OCI-LY1 (cell line): ENCODE measurements around the gene FARS2.

Experiments used
- H2AFZ ChIP-seq: fragments of 200-600 bp; sonication (generic), shearing (Covaris generic); 2 replicates; pipeline ENCODE4 v1.6.0; 2014; ENCODE audit warnings: antibody characterized with exemption, mild to moderate bottlenecking, low read length
- H3F3A ChIP-seq: fragments of 200-600 bp; sonication (generic), shearing (Covaris generic); 2 replicates; pipeline ENCODE4 v1.6.0; 2014; ENCODE audit warnings: mild to moderate bottlenecking, antibody characterized with exemption, low read length, moderate library complexity; ENCODE audit not compliant: insufficient read depth
- H3K27ac ChIP-seq: fragments of 200-600 bp; sonication (generic); 2 replicates; pipeline ENCODE4 v1.5.1; 2014; ENCODE audit warnings: low read length, mixed run types, mild to moderate bottlenecking, low read depth; ENCODE audit not compliant: poor library complexity, severe bottlenecking
- H3K27me3 ChIP-seq: fragments of 200-600 bp; sonication (generic); 2 replicates; pipeline ENCODE4 v1.6.0; 2014; ENCODE audit warnings: antibody characterized with exemption, mild to moderate bottlenecking, low read length, moderate library complexity; ENCODE audit not compliant: insufficient read depth
- H3K36me3 ChIP-seq: fragments of 200-600 bp; sonication (generic); 2 replicates; pipeline ENCODE4 v1.6.1; 2014; ENCODE audit warnings: mild to moderate bottlenecking, antibody characterized with exemption, low read length, moderate library complexity, mixed read lengths; ENCODE audit not compliant: insufficient read depth
- H3K4me1 ChIP-seq: fragments of 200-600 bp; sonication (generic); 2 replicates; pipeline ENCODE4 v1.5.1; 2014; ENCODE audit warnings: mild to moderate bottlenecking, low read length, moderate library complexity; ENCODE audit not compliant: insufficient read depth, severe bottlenecking
- H3K4me2 ChIP-seq: fragments of 200-600 bp; sonication (generic), shearing (Covaris generic); 2 replicates; pipeline ENCODE4 v1.6.1; 2014; ENCODE audit warnings: low read length
- H3K4me3 ChIP-seq: fragments of 200-600 bp; sonication (generic); 2 replicates; pipeline ENCODE4 v1.5.1; 2014; ENCODE audit warnings: low read length, low read depth, mild to moderate bottlenecking, mixed read lengths; ENCODE audit not compliant: poor library complexity, severe bottlenecking
- H3K79me2 ChIP-seq: fragments of 200-600 bp; shearing (Covaris generic); 2 replicates; pipeline ENCODE4 v1.6.1; 2016; ENCODE audit warnings: mixed run types, low read length, mixed read lengths; ENCODE audit not compliant: insufficient read depth
- H3K9ac ChIP-seq: fragments of 200-600 bp; sonication (generic), shearing (Covaris generic); 2 replicates; pipeline ENCODE4 v1.6.1; 2014; ENCODE audit warnings: mild to moderate bottlenecking, low read length, mixed read lengths
- H3K9me2 ChIP-seq: fragments of 200-600 bp; sonication (generic), shearing (Covaris generic); 2 replicates; pipeline ENCODE4 v1.6.1; 2014; ENCODE audit warnings: low read depth, mild to moderate bottlenecking, low read length, mixed read lengths
- H3K9me3 ChIP-seq: fragments of 200-600 bp; shearing (Covaris generic); 2 replicates; pipeline ENCODE4 v1.6.1; 2014; ENCODE audit warnings: low read length, mixed read lengths
- H4K20me1 ChIP-seq: fragments of 200-600 bp; sonication (generic), shearing (Covaris generic); 2 replicates; pipeline ENCODE4 v1.6.0; 2016; ENCODE audit warnings: mild to moderate bottlenecking, low read length; ENCODE audit not compliant: insufficient read depth
- EZH2 ChIP-seq: fragments of 200-600 bp; sonication (generic), shearing (Covaris generic); IDR thresholded peaks from 2 replicates; pipeline ENCODE4 v1.8.0; 2017; ENCODE audit warnings: borderline replicate concordance, mixed run types, mild to moderate bottlenecking, antibody characterized with exemption, low read length, moderate library complexity, mixed read lengths
- TF ChIP-seq, protein P1 (sequence below): fragments of 200-600 bp; sonication (generic), shearing (Covaris generic); IDR thresholded peaks from 2 replicates; pipeline ENCODE4 v1.5.1; 2017; ENCODE audit warnings: mild to moderate bottlenecking, antibody characterized with exemption, low read length, moderate library complexity, mixed read lengths

Gene FARS2

DNA sequence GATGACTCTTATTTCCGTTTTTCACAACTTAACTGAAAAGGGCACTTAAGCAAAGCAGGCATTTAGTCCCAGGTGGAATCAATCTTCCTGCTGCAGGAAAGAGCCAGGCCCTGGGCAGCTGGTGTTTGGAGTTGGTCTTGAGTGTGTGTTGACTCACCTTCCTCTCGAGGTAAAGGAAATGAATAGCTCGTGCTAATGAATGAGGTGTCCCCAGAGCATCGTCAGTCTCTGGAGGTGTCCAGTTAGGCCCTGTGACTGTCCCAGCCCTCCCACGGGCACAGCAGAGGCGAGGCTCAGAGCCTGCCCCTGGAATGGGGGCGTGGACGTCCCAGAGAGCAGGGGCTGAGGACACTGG lies 467.7 kb downstream of the FARS2 start:
- no peaks in the 10 kb centered on the region for H3K79me2 ChIP-seq
- no peak overlapping the region for H2AFZ ChIP-seq
- H3K4me3 ChIP-seq: no peak overlapping the region
- H3K36me3 ChIP-seq: no peaks in the 10 kb centered on the region
- no peak overlapping the region; the same call in 1 of the 2 replicates for H3K9ac ChIP-seq
- TF ChIP-seq, protein P1, sequence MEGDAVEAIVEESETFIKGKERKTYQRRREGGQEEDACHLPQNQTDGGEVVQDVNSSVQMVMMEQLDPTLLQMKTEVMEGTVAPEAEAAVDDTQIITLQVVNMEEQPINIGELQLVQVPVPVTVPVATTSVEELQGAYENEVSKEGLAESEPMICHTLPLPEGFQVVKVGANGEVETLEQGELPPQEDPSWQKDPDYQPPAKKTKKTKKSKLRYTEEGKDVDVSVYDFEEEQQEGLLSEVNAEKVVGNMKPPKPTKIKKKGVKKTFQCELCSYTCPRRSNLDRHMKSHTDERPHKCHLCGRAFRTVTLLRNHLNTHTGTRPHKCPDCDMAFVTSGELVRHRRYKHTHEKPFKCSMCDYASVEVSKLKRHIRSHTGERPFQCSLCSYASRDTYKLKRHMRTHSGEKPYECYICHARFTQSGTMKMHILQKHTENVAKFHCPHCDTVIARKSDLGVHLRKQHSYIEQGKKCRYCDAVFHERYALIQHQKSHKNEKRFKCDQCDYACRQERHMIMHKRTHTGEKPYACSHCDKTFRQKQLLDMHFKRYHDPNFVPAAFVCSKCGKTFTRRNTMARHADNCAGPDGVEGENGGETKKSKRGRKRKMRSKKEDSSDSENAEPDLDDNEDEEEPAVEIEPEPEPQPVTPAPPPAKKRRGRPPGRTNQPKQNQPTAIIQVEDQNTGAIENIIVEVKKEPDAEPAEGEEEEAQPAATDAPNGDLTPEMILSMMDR: no peak
- no peaks in the 10 kb centered on the region for H3K27me3 ChIP-seq
- no peaks in the 10 kb centered on the region for H3F3A ChIP-seq
- H3K4me2 ChIP-seq: peak overlapping the region; percentile 10; the same call in 1 of the 2 replicates
- no peaks in the 10 kb centered on the region for H3K9me2 ChIP-seq
- H3K9me3 ChIP-seq: no peaks in the 10 kb centered on the region
- H4K20me1 ChIP-seq: no peaks in the 10 kb centered on the region
- peaks cover 58% of the 10 kb centered on the region for H3K4me1 ChIP-seq
- H3K27ac ChIP-seq: no peak overlapping the region

DNA sequence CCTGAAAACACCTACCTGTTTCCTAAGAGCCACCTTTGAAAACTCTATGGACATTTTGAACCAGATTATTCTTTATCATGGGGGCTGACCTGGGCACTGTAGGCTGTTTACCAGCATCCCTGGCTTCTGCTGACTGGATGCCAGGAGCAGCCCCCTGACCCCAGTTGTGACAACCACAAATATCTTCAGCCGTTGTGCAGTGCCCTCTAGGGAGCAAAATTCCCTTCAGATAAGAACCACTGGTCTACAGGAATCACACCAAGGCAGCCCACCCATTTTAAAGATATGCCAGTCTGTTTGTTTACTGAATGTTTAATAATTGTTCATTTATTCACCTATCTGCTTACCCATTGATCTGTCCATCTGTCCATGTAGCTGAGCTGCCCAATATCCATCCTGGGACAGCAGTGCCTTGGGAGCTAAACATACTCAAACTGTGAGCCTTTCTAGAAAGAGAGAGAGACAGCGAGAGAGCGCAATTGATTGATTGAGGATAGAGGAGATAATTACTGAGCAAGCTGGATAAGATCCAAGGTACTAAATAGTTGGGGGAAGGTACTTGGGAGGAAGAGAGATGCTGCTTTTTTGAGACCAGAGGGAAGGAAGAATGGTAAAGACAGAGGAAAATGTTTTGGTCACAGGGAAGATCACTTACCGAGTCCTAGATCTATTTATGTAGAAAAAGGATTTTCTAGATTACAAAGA lies 468.7 kb downstream of the FARS2 start:
- Histone ChIP-seq H3K9ac (no peak overlapping the region), H3K27ac (no peak overlapping the region), H3K4me1 (peaks cover 49% of the 10 kb centered on the region), H3F3A (no peaks in the 10 kb centered on the region), H3K4me3 (no peak overlapping the region), H3K36me3 (no peaks in the 10 kb centered on the region), H3K27me3 (no peaks in the 10 kb centered on the region), H3K9me2 (no peaks in the 10 kb centered on the region), H4K20me1 (no peaks in the 10 kb centered on the region), H2AFZ (no peak overlapping the region), H3K9me3 (no peaks in the 10 kb centered on the region), H3K4me2 (no peak overlapping the region), H3K79me2 (no peaks in the 10 kb centered on the region)
- no peak for TF ChIP-seq EZH2
- TF ChIP-seq, protein P1: peak; percentile 40; the same call in 1 of the 2 replicates

GRCh38 chr6:5730585-5731263 lies 469.4 kb downstream of the FARS2 start:
- Histone ChIP-seq H3K36me3 (no peaks in the 10 kb centered on the region), H3K79me2 (no peaks in the 10 kb centered on the region), H3K4me2 (no peak overlapping the region), H4K20me1 (no peaks in the 10 kb centered on the region), H3K9me2 (no peaks in the 10 kb centered on the region), H2AFZ (no peak overlapping the region), H3K4me3 (no peak overlapping the region), H3K4me1 (peaks cover 41% of the 10 kb centered on the region), H3K9me3 (no peaks in the 10 kb centered on the region), H3K27me3 (no peaks in the 10 kb centered on the region), H3K27ac (no peak overlapping the region), H3F3A (no peaks in the 10 kb centered on the region), H3K9ac (no peak overlapping the region)
- TF ChIP-seq EZH2: no peak
- TF ChIP-seq, protein P1: no peak
